Measurements from ENCODE around the gene GATA3.

Gene GATA3

DNA sequence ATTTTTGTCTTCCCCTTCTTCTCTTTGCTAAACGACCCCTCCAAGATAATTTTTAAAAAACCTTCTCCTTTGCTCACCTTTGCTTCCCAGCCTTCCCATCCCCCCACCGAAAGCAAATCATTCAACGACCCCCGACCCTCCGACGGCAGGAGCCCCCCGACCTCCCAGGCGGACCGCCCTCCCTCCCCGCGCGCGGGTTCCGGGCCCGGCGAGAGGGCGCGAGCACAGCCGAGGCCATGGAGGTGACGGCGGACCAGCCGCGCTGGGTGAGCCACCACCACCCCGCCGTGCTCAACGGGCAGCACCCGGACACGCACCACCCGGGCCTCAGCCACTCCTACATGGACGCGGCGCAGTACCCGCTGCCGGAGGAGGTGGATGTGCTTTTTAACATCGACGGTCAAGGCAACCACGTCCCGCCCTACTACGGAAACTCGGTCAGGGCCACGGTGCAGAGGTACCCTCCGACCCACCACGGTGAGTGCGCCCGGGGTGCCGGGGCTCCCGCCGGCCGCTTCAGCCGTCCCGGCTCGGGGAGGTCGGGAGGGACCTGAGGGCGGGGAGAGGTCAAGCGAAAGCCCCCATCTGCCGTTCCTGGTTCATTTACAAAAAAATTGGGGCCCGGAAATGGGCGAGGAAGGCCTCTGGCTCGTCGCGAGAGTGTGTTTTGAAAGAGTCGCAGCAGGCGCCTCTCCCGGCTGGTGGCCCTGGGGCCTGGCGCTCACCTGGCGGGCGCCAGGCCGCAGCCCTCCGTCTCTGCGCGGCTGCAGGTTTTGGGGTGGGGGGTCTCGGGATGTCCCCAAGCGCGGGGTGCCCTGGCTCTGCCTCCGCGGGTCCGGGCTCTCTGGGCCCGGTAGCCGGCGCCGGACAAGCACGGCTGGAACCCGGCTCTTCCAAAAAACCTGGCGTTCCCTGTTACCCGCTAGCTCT, 1.2 kb downstream of the GATA3 start:
- Histone ChIP-seq H3K9ac (ENCODE audit: low read depth, low read length) (peak overlapping the region; percentile 61), H3K36me3 (ENCODE audit: insufficient read depth, low read length) (peaks cover 9% of the 10 kb centered on the region), H3K9me3 (replicated peaks; ENCODE audit: low read length) (no peaks in the 10 kb centered on the region), H3K4me2 (ENCODE audit: low read length) (peak overlapping the region; percentile 90), H3K27me3 (ENCODE audit: control insufficient read depth, insufficient read depth, low read length) (peaks cover 25% of the 10 kb centered on the region), H3K4me1 (ENCODE audit: control insufficient read depth, insufficient read depth, low read length) (peaks cover 36% of the 10 kb centered on the region), H3K4me3 (ENCODE audit: low read length) (peak overlapping the region; percentile 78)

DNA sequence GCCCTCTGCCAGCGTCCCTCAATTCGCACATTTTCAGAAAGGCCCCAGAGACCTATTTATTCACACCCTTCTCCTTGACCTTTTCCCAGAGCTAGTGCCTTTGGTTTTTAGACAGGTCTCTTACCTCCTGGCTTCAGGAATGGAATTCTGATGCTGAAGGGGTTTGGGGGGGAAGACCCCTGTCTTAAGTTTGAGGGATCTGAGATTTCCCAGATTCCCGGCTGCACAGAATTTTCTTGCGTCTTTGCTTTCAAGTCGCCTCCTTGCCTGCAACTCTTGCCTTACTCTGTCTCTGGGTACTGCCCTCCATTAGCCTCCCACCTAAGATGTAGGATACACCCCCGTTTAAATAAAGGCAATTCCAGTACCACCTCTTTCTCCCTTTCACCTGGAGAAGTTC, 1.9 kb downstream of the GATA3 start:
- H3K9me3 ChIP-seq (replicated peaks; ENCODE audit: low read length) = no peaks in the 10 kb centered on the region
- H3K4me2 ChIP-seq (ENCODE audit: low read length) = peak overlapping the region; percentile 90
- H3K4me1 ChIP-seq (ENCODE audit: control insufficient read depth, insufficient read depth, low read length) = peaks cover 34% of the 10 kb centered on the region
- no peak overlapping the region for H3K9ac ChIP-seq (ENCODE audit: low read depth, low read length)
- peak overlapping the region; percentile 78 for H3K4me3 ChIP-seq (ENCODE audit: low read length)
- peaks cover 18% of the 10 kb centered on the region for H3K27me3 ChIP-seq (ENCODE audit: control insufficient read depth, insufficient read depth, low read length)
- peaks cover 12% of the 10 kb centered on the region for H3K36me3 ChIP-seq (ENCODE audit: insufficient read depth, low read length)

DNA sequence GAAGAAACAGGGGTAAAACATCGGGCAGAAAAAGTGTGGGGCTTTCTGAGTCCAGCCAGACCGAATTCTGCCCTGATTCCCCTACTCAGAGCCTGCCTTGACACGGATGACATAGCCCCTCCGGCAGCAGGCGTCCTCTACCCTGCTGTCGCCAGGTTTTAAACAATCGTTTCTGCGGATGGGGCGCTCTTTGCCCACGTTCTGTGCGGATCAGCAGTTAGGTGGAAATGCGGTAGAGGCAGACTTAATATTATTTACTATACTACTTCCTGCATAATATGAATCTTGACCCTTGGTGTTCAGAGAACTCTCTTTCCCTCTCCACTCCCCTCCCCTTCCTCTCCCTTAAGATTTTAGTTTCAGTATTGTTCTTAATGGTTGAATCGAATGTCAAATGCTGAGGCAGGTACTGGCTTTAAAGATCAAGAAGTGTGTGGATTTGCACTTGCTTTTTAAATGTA, 2.4 kb downstream of the GATA3 start:
- peak overlapping the region; percentile 78 for H3K4me3 ChIP-seq (ENCODE audit: low read length)

DNA sequence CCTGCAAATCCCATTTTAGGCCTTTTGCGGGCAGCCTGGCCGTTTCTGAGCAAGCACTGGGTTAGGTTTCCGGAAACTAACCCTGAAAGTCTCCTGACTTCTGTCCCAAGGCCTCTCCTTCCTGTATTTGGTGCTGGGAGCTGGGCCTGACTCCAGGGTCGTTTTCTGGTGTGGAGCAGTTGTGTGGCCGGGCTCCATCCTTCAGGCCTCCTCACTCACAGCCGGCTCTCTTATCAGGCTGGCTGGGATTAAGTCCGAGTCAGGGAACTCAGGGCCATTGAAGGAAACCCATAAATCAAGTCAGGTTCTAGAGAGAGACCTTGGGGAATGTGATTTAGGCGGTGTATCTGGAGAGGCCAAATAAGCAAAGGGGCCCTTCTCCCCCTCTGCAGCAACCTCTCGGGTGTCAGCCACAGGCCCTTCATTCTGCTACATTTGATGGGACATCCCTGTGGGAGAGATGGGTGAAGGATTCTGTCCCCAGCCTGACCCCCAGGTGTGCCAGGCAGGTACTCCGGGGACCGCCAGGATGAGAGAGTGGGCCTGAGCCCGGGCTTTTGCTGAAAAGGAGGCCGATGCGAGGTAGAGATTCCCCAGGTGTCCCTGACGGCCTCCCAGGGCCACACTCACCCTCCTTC, 3.3 kb downstream of the GATA3 start:
- Histone ChIP-seq H3K9me3 (replicated peaks; ENCODE audit: low read length) (no peaks in the 10 kb centered on the region), H3K9ac (ENCODE audit: low read depth, low read length) (no peak overlapping the region), H3K4me2 (ENCODE audit: low read length) (peak overlapping the region; percentile 90), H3K4me3 (ENCODE audit: low read length) (no peak overlapping the region), H3K36me3 (ENCODE audit: insufficient read depth, low read length) (peaks cover 20% of the 10 kb centered on the region), H3K4me1 (ENCODE audit: control insufficient read depth, insufficient read depth, low read length) (peaks cover 30% of the 10 kb centered on the region), H3K27me3 (ENCODE audit: control insufficient read depth, insufficient read depth, low read length) (peaks cover 5% of the 10 kb centered on the region)

More for the DNA sequence above, 2.4 kb downstream of the GATA3 start:
- H3K4me2 ChIP-seq (ENCODE audit: low read length) = peak overlapping the region; percentile 90
- peaks cover 17% of the 10 kb centered on the region for H3K36me3 ChIP-seq (ENCODE audit: insufficient read depth, low read length)
- no peaks in the 10 kb centered on the region for H3K9me3 ChIP-seq (replicated peaks; ENCODE audit: low read length)
- no peak overlapping the region for H3K9ac ChIP-seq (ENCODE audit: low read depth, low read length)
- peaks cover 13% of the 10 kb centered on the region for H3K27me3 ChIP-seq (ENCODE audit: control insufficient read depth, insufficient read depth, low read length)
- peaks cover 34% of the 10 kb centered on the region for H3K4me1 ChIP-seq (ENCODE audit: control insufficient read depth, insufficient read depth, low read length)

DNA sequence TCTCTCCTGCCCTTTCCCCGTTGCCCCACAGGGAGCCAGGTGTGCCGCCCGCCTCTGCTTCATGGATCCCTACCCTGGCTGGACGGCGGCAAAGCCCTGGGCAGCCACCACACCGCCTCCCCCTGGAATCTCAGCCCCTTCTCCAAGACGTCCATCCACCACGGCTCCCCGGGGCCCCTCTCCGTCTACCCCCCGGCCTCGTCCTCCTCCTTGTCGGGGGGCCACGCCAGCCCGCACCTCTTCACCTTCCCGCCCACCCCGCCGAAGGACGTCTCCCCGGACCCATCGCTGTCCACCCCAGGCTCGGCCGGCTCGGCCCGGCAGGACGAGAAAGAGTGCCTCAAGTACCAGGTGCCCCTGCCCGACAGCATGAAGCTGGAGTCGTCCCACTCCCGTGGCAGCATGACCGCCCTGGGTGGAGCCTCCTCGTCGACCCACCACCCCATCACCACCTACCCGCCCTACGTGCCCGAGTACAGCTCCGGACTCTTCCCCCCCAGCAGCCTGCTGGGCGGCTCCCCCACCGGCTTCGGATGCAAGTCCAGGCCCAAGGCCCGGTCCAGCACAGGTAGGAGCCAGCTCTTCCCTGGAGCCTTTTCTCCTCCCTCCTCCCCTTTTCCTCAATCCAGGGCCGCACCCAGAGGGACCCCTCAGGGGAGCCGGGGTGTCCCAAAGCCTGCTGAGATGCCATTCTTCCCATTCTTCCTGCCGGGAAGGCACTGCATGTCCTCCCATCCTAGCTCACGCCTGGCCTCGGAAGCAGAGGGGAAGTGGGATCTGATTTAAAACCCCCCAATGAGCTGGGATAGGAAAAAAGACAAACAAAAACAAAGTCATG, 4.0 kb downstream of the GATA3 start:
- H3K9me3 ChIP-seq (replicated peaks; ENCODE audit: low read length) = no peaks in the 10 kb centered on the region
- H3K9ac ChIP-seq (ENCODE audit: low read depth, low read length) = no peak overlapping the region
- H3K27me3 ChIP-seq (ENCODE audit: control insufficient read depth, insufficient read depth, low read length) = peaks cover 5% of the 10 kb centered on the region
- H3K36me3 ChIP-seq (ENCODE audit: insufficient read depth, low read length) = peaks cover 26% of the 10 kb centered on the region
- H3K4me3 ChIP-seq (ENCODE audit: low read length) = no peak overlapping the region
- peak overlapping the region; percentile 90 for H3K4me2 ChIP-seq (ENCODE audit: low read length)
- peaks cover 26% of the 10 kb centered on the region for H3K4me1 ChIP-seq (ENCODE audit: control insufficient read depth, insufficient read depth, low read length)

DNA sequence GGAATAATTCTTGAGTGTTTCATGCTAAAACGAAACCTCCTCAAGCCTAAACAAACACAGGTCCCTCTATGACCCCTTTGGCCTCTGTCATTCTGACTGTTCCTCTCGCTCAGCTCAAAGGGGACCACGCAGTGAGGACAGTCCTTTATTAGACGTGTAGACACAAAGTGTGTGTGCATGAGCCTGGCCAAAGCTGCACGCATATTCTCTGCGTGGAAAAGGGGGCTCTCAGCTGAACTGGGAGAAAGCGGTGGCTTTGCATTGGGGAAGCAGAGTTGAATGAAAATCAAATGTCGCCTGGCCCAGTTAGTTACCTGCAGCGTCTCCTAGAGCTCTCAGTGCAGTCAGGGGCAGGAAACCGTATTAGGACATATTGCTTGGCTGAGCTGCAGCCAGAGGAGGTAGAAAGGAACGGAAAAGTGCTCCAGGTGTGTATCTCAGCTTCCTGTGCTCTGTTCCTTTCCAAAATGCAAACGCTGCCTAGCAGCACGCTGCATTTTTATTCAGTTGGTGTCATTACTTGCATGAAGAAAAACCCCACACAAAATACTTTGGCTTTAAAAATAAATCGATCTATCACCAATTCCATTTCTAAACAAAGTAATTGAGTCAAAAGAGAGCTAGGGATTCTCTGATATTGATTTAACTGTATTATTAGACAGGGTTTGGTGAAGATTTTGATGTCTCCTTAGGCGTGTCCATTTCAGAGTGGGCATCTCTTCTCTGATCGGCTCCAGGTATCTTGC, 4.9 kb downstream of the GATA3 start:
- peaks cover 26% of the 10 kb centered on the region for H3K4me1 ChIP-seq (ENCODE audit: control insufficient read depth, insufficient read depth, low read length)
- H3K9me3 ChIP-seq (replicated peaks; ENCODE audit: low read length) = no peaks in the 10 kb centered on the region
- no peak overlapping the region for H3K9ac ChIP-seq (ENCODE audit: low read depth, low read length)
- peak overlapping the region; percentile 11 for H3K4me3 ChIP-seq (ENCODE audit: low read length)
- H3K27me3 ChIP-seq (ENCODE audit: control insufficient read depth, insufficient read depth, low read length) = peaks cover 10% of the 10 kb centered on the region
- H3K4me2 ChIP-seq (ENCODE audit: low read length) = peak overlapping the region; percentile 90
- peaks cover 34% of the 10 kb centered on the region for H3K36me3 ChIP-seq (ENCODE audit: insufficient read depth, low read length)

DNA sequence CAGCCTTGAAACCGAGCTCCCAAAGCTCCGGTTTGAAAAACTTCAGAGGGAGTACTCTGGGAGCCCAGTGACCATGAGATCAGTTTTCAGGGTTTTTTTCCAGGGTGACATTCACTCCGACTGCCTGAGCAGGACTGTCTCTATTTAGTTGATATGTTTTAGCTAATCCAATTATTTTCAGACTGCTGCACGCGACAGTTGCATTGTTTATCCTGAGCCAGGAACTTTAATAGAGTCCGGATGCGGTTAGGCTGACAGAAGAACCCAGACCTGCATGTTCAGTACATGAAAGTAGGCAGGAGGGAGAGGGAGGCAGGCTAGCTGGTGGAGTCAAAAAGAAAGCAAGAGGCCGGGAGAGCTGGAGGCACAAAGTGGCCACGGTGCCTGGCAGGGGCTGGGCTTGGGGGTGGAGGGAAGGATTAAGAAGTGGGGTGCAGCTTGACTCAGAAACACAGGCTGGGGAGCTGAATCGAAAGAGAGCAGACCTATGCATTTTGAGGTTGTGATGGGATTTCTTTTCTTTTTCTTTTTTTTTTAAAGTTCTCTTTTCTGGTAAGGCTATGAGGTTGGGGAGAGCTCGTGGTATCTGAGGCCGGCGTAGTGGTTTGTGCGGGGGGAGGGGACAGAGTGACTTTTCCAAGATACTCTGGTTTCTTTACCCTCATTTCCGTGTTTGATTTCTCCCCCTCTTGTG, 5.7 kb downstream of the GATA3 start:
- Histone ChIP-seq H3K4me3 (ENCODE audit: low read length) (peak overlapping the region; percentile 11), H3K9me3 (replicated peaks; ENCODE audit: low read length) (no peaks in the 10 kb centered on the region), H3K4me2 (ENCODE audit: low read length) (peak overlapping the region; percentile 90), H3K4me1 (ENCODE audit: control insufficient read depth, insufficient read depth, low read length) (peaks cover 24% of the 10 kb centered on the region), H3K36me3 (ENCODE audit: insufficient read depth, low read length) (peaks cover 41% of the 10 kb centered on the region), H3K9ac (ENCODE audit: low read depth, low read length) (no peak overlapping the region), H3K27me3 (ENCODE audit: control insufficient read depth, insufficient read depth, low read length) (peaks cover 10% of the 10 kb centered on the region)

DNA sequence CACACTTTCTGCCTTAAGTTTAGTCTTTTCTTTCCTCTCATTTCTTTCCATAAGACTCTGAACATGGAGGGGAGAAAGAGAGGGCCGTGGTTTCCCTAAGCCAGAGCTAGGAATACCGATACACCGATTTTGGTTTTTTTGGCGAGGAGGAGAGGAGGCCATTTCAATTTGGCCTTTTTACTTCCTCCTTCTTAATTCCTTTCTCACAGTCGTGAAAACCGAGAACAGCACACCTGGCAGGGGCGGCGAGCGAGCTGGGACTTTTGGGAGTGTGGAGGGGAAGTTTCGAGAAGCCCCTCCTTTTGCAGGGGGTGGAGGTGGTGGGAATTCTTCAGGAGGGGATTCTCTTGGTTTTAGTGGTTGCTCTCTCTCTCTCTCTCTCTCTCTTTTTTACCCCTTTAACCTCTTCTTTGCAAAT, 6.2 kb downstream of the GATA3 start:
- Histone ChIP-seq H3K27me3 (ENCODE audit: control insufficient read depth, insufficient read depth, low read length) (peaks cover 10% of the 10 kb centered on the region), H3K4me1 (ENCODE audit: control insufficient read depth, insufficient read depth, low read length) (peaks cover 23% of the 10 kb centered on the region), H3K4me2 (ENCODE audit: low read length) (peak overlapping the region; percentile 90), H3K4me3 (ENCODE audit: low read length) (no peak overlapping the region), H3K36me3 (ENCODE audit: insufficient read depth, low read length) (peaks cover 41% of the 10 kb centered on the region), H3K9me3 (replicated peaks; ENCODE audit: low read length) (no peaks in the 10 kb centered on the region), H3K9ac (ENCODE audit: low read depth, low read length) (no peak overlapping the region)

DNA sequence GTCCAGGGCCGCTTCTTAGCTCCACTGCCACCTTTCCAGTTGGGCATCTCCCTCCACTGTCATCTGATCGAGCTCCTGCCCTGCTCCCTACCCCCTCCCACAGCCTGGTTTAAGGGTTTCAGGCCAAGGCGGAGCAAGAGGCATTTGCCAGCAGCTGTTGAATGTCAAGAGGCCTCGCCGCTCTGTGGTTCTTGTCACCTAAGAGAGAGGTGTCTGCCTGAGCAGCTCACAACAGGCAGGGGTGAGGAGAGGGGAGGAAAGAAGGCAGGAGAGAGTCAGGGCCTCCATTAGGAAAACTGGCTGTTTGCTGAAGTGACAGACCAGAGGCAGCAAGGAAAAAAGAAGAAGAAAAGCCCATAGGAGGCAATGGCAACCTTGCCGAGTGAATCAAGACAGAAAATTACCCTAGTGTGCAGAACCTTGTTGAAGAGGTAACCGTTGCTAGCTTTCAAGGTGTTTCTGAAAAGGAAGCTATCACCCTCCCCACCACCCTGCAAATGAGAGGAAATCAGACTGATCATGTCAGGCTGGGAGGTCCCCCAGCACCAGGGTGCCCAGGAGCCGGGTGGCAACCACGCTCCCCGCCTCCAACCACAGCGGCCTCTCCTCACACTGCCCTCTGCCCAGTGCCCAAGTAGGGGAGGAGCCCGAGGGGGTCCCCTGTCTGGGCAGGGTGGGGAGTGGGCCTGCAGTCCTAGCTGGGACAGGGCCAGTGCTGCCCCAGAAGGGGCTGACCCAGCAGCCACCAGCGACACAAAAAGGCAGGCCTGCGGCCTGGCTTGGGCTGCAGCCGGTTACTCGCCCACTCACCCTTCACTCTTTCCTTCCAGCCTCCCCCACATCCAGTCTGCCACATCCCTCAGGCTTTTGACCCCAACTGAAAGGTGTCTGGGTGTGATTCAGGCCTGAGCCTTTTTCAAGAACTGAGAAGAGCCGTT, 7.1 kb downstream of the GATA3 start:
- no peak overlapping the region for H3K9ac ChIP-seq (ENCODE audit: low read depth, low read length)
- no peaks in the 10 kb centered on the region for H3K9me3 ChIP-seq (replicated peaks; ENCODE audit: low read length)
- no peak overlapping the region for H3K4me3 ChIP-seq (ENCODE audit: low read length)
- H3K4me2 ChIP-seq (ENCODE audit: low read length) = no peak overlapping the region
- peaks cover 47% of the 10 kb centered on the region for H3K36me3 ChIP-seq (ENCODE audit: insufficient read depth, low read length)
- peaks cover 12% of the 10 kb centered on the region for H3K27me3 ChIP-seq (ENCODE audit: control insufficient read depth, insufficient read depth, low read length)
- H3K4me1 ChIP-seq (ENCODE audit: control insufficient read depth, insufficient read depth, low read length) = peaks cover 23% of the 10 kb centered on the region
